ENCODE data around the gene PPP2R3A.
A peak's percentile ranks its signal among the peaks of the same experiment; 100 is the strongest.
"Not testable (repeated sequence)": the region's sequence is repeated elsewhere in the genome, so short reads cannot be mapped to it uniquely, and the experiment has no call there.

PPP2R3A gene

DNA sequence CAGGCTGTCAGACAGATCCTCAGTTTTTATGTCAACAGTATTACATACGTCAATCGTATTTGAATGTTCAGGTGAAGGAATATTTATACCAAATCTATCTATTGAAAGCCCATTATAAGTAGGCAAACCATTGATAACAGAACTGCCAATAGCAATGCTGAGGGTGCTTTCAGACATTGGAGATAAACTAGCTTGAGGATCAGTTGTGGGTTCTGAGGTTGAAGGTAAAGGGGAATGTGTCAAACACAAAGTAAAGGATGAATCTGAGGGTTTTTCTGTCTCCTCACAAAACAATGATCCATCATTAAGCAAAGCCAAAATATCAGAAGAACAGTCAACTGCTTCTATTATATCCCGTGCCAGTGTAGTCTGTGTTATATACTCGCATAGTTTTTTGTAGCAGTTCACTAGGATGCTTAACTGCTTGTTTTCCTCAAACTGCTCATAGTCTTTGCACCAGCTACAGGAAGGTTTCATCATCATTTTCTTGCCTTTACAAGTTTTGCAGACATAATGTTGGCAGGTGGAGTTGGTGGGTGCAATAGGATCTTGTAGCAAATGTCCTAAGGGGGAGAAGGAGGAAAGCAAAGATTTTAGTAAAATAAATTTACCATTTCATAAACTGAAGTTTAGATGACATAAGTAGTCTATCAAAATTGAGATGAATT lies 186.8 kb downstream of the PPP2R3A start:
- Mint-ChIP-seq H3K4me3 (no peak overlapping the region), H3K4me1 (peaks cover 14% of the 10 kb centered on the region), H3K27me3 (ENCODE audit: low read depth) (no peaks in the 10 kb centered on the region), H3K9me3 (no peaks in the 10 kb centered on the region), H3K27ac (no peak overlapping the region), H3K36me3 (ENCODE audit: low read depth) (peaks cover 41% of the 10 kb centered on the region)
- TF ChIP-seq, protein P1, sequence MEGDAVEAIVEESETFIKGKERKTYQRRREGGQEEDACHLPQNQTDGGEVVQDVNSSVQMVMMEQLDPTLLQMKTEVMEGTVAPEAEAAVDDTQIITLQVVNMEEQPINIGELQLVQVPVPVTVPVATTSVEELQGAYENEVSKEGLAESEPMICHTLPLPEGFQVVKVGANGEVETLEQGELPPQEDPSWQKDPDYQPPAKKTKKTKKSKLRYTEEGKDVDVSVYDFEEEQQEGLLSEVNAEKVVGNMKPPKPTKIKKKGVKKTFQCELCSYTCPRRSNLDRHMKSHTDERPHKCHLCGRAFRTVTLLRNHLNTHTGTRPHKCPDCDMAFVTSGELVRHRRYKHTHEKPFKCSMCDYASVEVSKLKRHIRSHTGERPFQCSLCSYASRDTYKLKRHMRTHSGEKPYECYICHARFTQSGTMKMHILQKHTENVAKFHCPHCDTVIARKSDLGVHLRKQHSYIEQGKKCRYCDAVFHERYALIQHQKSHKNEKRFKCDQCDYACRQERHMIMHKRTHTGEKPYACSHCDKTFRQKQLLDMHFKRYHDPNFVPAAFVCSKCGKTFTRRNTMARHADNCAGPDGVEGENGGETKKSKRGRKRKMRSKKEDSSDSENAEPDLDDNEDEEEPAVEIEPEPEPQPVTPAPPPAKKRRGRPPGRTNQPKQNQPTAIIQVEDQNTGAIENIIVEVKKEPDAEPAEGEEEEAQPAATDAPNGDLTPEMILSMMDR (IDR thresholded peaks at IDR 0.05; ENCODE audit: unreplicated experiment in 3 of 3), result no peak

DNA sequence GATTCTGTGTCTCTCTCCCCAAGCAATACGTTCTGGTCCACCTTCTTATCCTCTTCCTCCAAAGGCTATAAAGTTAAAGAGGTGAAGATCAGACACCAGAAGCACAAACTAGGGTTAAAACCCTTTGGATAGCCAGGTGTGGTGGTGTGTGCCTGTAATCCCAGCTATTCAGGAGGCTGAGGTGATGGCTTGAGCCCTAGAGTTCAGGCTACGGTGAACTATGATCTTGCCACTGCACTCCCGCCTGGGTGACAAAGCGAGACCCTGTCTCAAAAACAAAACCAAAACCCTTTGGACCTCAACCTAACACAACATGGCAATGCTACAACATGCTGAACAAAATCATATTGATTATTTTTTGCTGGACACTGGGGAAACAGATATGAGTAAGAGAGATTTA lies 187.4 kb downstream of the PPP2R3A start:
- H3K4me3 Mint-ChIP-seq, result no peak overlapping the region
- H3K36me3 Mint-ChIP-seq (ENCODE audit: low read depth), result peaks cover 40% of the 10 kb centered on the region
- H3K27me3 Mint-ChIP-seq (ENCODE audit: low read depth), result no peaks in the 10 kb centered on the region
- peaks cover 14% of the 10 kb centered on the region for H3K4me1 Mint-ChIP-seq
- TF ChIP-seq, protein P1 (IDR thresholded peaks at IDR 0.05; ENCODE audit: unreplicated experiment in 3 of 3), result no peak
- no peaks in the 10 kb centered on the region for H3K9me3 Mint-ChIP-seq
- H3K27ac Mint-ChIP-seq, result no peak overlapping the region

DNA sequence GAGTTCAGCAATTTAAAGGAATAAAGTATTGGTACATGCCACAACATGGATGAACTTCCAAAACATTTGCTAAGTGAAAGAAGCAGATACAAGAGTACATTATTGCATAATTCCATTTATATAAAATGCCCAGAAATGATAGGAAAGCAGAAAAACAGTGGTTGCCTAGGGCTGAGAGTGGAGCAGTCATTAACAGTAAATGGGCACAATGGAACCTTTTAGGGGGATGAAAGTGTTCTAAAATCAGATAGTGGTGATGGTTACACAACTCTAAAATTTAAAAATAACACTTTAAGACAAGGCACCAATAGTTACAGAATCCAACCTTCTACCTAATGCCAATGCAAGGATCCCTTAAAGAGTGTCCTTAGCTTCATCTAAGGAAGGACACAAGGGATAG lies 196.0 kb downstream of the PPP2R3A start:
- H3K4me1 Mint-ChIP-seq, result peaks cover 17% of the 10 kb centered on the region
- TF ChIP-seq, protein P1 (IDR thresholded peaks at IDR 0.05; ENCODE audit: unreplicated experiment in 3 of 3), result no peak
- no peaks in the 10 kb centered on the region for H3K27me3 Mint-ChIP-seq (ENCODE audit: low read depth)
- no peaks in the 10 kb centered on the region for H3K9me3 Mint-ChIP-seq
- H3K27ac Mint-ChIP-seq, result no peak overlapping the region
- no peak overlapping the region for H3K4me3 Mint-ChIP-seq
- H3K36me3 Mint-ChIP-seq (ENCODE audit: low read depth), result peaks cover 24% of the 10 kb centered on the region

DNA sequence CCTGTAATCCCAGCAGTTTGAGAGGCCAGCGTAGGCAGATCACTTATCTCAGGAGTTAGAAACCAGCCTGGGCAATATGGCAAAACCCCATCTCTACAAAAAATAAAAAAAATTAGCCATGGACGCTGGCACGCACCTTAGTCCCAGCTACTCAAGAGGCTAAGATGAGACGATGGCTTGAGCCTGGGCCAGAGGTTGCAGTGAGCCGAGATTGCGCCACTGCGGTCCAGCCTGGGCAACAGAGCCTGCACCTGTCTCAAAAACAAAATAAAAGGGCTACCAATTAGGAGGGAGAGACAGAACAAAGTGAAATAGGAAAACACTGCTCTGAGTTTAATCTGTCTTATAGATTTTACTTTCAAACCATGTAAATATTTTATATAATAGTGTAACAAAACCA lies 196.8 kb downstream of the PPP2R3A start:
- TF ChIP-seq, protein P1 (IDR thresholded peaks at IDR 0.05; ENCODE audit: unreplicated experiment in 3 of 3), result no peak
- no peaks in the 10 kb centered on the region for H3K9me3 Mint-ChIP-seq
- H3K4me3 Mint-ChIP-seq, result no peak overlapping the region
- peaks cover 23% of the 10 kb centered on the region for H3K4me1 Mint-ChIP-seq
- H3K27ac Mint-ChIP-seq, result no peak overlapping the region
- H3K36me3 Mint-ChIP-seq (ENCODE audit: low read depth), result peaks cover 23% of the 10 kb centered on the region
- no peaks in the 10 kb centered on the region for H3K27me3 Mint-ChIP-seq (ENCODE audit: low read depth)

DNA sequence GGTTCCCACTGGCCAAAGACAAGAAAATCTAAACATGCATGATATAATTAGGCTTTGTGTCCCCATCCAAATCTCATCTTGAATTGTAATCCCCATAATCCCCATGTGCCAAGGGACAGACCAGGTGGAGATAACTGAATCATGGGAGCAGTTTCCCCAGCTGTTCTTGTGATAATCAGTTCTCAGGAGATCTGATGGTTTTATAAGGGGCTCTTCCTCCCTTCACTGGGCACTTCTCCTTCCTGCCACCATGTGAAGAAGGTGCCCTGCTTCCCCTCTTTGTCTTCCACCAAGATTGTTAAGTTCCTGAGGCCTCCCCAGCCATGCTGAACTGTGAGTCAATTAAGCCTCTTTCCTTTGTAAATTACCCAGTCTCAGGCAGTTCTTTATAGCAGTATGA lies 198.1 kb downstream of the PPP2R3A start:
- H3K4me3 Mint-ChIP-seq; H3K9me3 Mint-ChIP-seq; H3K27me3 Mint-ChIP-seq (ENCODE audit: low read depth): not testable (repeated sequence)
- Mint-ChIP-seq H3K27ac (peak overlapping the region; percentile 9 to 19 (median 14)), H3K4me1 (peaks cover 23% of the 10 kb centered on the region), H3K36me3 (ENCODE audit: low read depth) (peaks cover 29% of the 10 kb centered on the region)

DNA sequence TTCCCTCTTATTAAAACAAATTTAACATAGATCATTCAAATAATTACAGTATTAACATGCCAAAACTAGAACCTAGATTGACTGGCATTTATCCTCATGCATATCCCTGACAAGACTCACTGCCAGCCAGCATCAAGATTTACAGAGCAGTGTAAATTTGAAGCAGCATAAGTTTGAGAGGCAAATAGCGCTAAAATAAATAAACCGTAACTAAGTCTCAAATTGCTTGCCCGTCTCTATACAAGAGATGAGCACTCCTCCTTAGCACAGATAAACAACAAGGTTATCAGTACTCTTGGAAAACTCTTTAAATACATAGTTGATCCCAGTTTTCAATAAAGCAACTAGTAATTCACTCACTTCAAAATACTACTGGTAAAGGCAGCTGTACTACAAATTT lies 201.0 kb downstream of the PPP2R3A start:
- H3K27ac Mint-ChIP-seq, result peak overlapping the region; percentile 25 to 70 (median 32)
- H3K4me3 Mint-ChIP-seq, result peak overlapping the region in 1 of 3 experiments; percentile 9
- H3K36me3 Mint-ChIP-seq (ENCODE audit: low read depth), result peaks cover 14% of the 10 kb centered on the region
- TF ChIP-seq, protein P1 (IDR thresholded peaks at IDR 0.05; ENCODE audit: unreplicated experiment in 3 of 3), result no peak
- peaks cover 23% of the 10 kb centered on the region for H3K4me1 Mint-ChIP-seq
- no peaks in the 10 kb centered on the region for H3K9me3 Mint-ChIP-seq
- H3K27me3 Mint-ChIP-seq (ENCODE audit: low read depth), result no peaks in the 10 kb centered on the region

DNA sequence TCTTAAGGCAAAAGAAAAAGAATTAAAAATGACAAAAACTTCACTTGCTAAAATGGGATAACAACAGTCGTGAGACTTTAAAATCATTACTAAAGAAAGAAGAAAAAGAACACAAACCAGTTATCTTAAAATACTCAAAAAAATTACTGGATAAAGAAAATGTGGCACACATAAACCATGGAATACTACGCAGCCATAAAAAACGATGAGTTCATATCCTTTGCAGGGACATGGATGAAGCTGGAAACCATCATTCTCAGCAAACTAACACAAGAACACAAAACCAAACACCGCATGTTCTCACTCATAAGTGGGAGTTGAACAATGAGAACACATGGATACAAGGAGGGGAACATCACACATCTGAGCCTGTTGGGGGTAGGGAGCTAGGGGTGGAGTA lies 202.7 kb downstream of the PPP2R3A start:
- not testable (repeated sequence) for H3K27me3 Mint-ChIP-seq (ENCODE audit: low read depth); H3K9me3 Mint-ChIP-seq; H3K4me3 Mint-ChIP-seq; H3K27ac Mint-ChIP-seq
- Mint-ChIP-seq H3K36me3 (ENCODE audit: low read depth) (peaks cover 13% of the 10 kb centered on the region), H3K4me1 (peaks cover 22% of the 10 kb centered on the region)
